ENCODE data around the gene OR1J4. TPM values are rescaled to one million over a fixed set of nuclear protein-coding genes. Genes with fewer than 3 reads are reported as not detected.

OR1J4 gene
- total RNA-seq, 4 donors from 2014 or later: not detected

DNA sequence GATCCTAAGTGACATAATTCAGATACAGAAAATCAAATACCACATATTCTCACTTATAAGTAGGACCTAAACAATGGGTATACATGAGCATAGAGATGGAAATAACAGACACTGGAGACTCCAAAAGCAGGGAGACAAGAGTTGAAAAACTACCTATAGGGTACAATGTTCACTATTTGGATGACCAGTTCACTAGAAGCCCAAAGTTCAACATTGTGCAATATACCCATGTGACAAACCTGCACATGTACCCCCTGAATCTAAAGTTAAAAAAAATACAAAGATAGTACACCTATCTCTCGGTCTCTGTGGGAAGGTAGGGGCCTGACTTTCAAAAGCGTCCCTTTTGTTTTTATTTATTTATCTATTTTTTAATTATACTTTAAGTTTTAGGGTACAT, 19.8 kb downstream of the OR1J4 start:
- no peak overlapping the region for H3K27ac ChIP-seq
- H3K27me3 ChIP-seq: no peaks in the 10 kb centered on the region
- peaks cover 0 to 10% (median 0%) of the 10 kb centered on the region in 3 donors for H3K9me3 ChIP-seq
- TF ChIP-seq POLR2A (IDR thresholded peaks at IDR 0.05): no peak
- no peak for TF ChIP-seq EP300 (IDR thresholded peaks at IDR 0.05)
- TF ChIP-seq, protein P1, sequence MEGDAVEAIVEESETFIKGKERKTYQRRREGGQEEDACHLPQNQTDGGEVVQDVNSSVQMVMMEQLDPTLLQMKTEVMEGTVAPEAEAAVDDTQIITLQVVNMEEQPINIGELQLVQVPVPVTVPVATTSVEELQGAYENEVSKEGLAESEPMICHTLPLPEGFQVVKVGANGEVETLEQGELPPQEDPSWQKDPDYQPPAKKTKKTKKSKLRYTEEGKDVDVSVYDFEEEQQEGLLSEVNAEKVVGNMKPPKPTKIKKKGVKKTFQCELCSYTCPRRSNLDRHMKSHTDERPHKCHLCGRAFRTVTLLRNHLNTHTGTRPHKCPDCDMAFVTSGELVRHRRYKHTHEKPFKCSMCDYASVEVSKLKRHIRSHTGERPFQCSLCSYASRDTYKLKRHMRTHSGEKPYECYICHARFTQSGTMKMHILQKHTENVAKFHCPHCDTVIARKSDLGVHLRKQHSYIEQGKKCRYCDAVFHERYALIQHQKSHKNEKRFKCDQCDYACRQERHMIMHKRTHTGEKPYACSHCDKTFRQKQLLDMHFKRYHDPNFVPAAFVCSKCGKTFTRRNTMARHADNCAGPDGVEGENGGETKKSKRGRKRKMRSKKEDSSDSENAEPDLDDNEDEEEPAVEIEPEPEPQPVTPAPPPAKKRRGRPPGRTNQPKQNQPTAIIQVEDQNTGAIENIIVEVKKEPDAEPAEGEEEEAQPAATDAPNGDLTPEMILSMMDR (IDR thresholded peaks at IDR 0.05): no peak
- no peaks in the 10 kb centered on the region for H3K36me3 ChIP-seq
- ATAC-seq: no peak
- H3K4me1 ChIP-seq: no peaks in the 10 kb centered on the region
- WGBS, 2 donors (ENCODE audit: low coverage in 1 of 2): 59 to 62% methylated on average over 2 of the region's 2 CpGs
- H3K4me3 ChIP-seq: no peak overlapping the region

DNA sequence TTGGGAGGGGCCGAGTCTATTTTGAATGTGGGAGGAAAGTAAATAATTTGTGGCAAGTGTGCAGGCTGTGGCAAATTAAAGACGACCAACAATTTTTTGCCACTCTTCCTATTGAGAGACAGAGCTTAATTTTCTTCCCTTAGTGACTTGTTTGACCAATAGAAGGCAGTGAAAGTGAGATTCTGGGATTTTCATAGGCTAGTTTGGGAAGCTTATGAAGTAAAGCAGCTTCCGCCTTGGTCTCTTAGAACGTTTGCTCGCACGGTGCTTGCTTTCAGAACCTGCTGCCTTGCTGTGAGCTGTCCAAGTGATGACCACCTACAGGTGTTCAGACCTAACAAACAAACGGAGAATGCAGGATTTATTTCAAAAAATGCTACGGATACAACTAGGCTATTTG, 27.3 kb downstream of the OR1J4 start:
- WGBS, 2 donors (ENCODE audit: low coverage in 1 of 2): 50 to 61% methylated on average over 4 to 8 of the region's 8 CpGs
- H3K36me3 ChIP-seq: no peaks in the 10 kb centered on the region
- no peak overlapping the region for H3K4me3 ChIP-seq
- TF ChIP-seq, protein P1 (IDR thresholded peaks at IDR 0.05): no peak
- no peak for TF ChIP-seq POLR2A (IDR thresholded peaks at IDR 0.05)
- no peak for TF ChIP-seq EP300 (IDR thresholded peaks at IDR 0.05)
- TF ChIP-seq POLR2AphosphoS5 (IDR thresholded peaks at IDR 0.05): no peak
- ATAC-seq: no peak
- H3K27ac ChIP-seq: no peak overlapping the region
- no peaks in the 10 kb centered on the region for H3K27me3 ChIP-seq
- no peaks in the 10 kb centered on the region for H3K9me3 ChIP-seq
- no peaks in the 10 kb centered on the region for H3K4me1 ChIP-seq

DNA sequence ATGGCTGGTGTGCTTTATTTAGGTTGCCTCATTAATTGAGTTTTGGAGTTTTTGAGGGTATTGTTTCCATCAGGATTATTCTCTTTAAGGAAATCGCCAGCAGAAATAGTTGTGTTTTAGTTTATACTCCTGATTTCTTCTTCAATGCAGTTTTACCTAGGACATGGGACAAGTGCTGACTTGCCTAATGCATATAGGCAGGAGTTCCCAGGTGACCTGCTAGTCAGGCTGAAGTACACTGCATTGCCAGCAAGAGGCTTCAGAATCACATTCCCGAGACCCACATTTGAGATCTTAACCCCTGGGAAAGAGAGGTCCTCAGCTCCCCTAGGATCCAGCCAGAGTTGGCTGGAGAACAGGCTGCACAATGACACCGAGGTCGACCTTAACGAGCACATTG, 32.4 kb downstream of the OR1J4 start:
- H3K4me1 ChIP-seq: no peaks in the 10 kb centered on the region

DNA sequence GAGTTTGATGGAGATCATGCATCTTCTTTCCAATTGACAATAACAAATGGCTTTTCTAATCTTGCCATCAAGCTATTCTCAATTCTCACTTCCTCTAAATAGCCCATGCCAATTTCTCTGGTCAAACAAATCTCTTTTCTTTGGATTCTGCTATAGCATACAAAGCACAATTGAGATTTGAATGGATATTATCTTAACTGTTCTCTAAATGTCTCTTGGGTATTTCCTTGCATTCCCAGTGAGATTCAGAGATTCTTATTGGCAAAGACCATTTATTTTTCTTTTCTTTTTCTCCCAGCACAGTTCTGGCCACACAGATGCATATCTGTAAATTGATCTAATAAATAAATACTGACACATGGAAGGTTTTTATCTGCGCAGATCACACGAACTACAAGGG, 33.9 kb downstream of the OR1J4 start, which contains the start of gene OR1N2:
Gene OR1N2, plus strand, starts transcription at position 301 of the 400 bp plus-strand sequence. CDS start 100 bp downstream, outside the sequence.
- H3K27me3 ChIP-seq: no peaks in the 10 kb centered on the region

More for the DNA sequence above, 32.4 kb downstream of the OR1J4 start:
- H3K27me3 ChIP-seq: no peaks in the 10 kb centered on the region
- no peaks in the 10 kb centered on the region for H3K36me3 ChIP-seq
- WGBS, 2 donors (ENCODE audit: low coverage in 1 of 2): 57 to 80% methylated on average over 1 to 3 of the region's 5 CpGs
- H3K4me3 ChIP-seq: no peak overlapping the region
- TF ChIP-seq POLR2AphosphoS5 (IDR thresholded peaks at IDR 0.05) (no peak), POLR2A (IDR thresholded peaks at IDR 0.05) (no peak), EP300 (IDR thresholded peaks at IDR 0.05) (no peak)
- TF ChIP-seq, protein P1 (IDR thresholded peaks at IDR 0.05): no peak
- no peak for ATAC-seq
- no peaks in the 10 kb centered on the region for H3K9me3 ChIP-seq
- no peak overlapping the region for H3K27ac ChIP-seq

DNA sequence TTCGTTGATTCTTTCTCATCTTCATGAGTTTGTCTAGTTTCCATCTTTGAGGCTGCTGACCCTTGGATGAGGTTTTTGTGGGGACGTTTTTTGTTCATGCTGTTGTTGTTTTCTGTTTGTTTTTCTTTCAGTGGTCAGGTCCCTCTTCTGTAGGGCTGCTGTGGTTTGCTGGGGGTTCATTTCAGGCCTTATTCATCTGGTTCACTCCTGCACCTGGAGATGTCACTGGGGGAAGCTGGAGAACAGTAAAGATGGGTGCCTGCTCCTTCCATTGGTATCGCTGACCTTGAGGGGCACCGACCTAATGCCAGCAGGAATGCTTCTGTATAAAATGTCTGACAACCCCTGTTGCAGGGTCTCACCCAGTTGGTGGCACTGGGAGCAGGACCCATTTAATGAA, 42.5 kb downstream of the OR1J4 start:
- Histone ChIP-seq H3K27me3 (no peaks in the 10 kb centered on the region), H3K36me3 (no peaks in the 10 kb centered on the region), H3K9me3 (peaks cover 0 to 54% (median 0%) of the 10 kb centered on the region in 3 donors), H3K4me1 (no peaks in the 10 kb centered on the region), H3K4me3 (no peak overlapping the region), H3K27ac (no peak overlapping the region)
- no peak for ATAC-seq
- 52 to 62% methylated on average over 2 of the region's 4 CpGs for WGBS, 2 donors (ENCODE audit: low coverage in 1 of 2)
- TF ChIP-seq POLR2A (IDR thresholded peaks at IDR 0.05) (no peak), EP300 (IDR thresholded peaks at IDR 0.05) (no peak), POLR2AphosphoS5 (IDR thresholded peaks at IDR 0.05) (no peak)
- TF ChIP-seq, protein P1 (IDR thresholded peaks at IDR 0.05): no peak

More for the DNA sequence above, 33.9 kb downstream of the OR1J4 start, which contains the start of gene OR1N2:
- TF ChIP-seq, protein P1 (IDR thresholded peaks at IDR 0.05): no peak
- Histone ChIP-seq H3K4me1 (no peaks in the 10 kb centered on the region), H3K4me3 (no peak within 1 kb of the TSS), H3K27ac (no peak within 1 kb of the TSS), H3K9me3 (no peaks in the 10 kb centered on the region), H3K36me3 (no peaks in the 10 kb centered on the region)
- no peak for ATAC-seq
- WGBS, 2 donors (ENCODE audit: low coverage in 1 of 2): 60 to 62% methylated on average over 2 of the region's 2 CpGs

Measured in gastroesophageal sphincter (tissue), 4 donors.